GF-D8 (cell line): ENCODE measurements around the gene MRAS.

ENCODE experiments used
- DNase-seq: peaks from one replicate; lab custom pipeline; 2025; lab: John Stamatoyannopoulos, UW

MRAS gene

DNA sequence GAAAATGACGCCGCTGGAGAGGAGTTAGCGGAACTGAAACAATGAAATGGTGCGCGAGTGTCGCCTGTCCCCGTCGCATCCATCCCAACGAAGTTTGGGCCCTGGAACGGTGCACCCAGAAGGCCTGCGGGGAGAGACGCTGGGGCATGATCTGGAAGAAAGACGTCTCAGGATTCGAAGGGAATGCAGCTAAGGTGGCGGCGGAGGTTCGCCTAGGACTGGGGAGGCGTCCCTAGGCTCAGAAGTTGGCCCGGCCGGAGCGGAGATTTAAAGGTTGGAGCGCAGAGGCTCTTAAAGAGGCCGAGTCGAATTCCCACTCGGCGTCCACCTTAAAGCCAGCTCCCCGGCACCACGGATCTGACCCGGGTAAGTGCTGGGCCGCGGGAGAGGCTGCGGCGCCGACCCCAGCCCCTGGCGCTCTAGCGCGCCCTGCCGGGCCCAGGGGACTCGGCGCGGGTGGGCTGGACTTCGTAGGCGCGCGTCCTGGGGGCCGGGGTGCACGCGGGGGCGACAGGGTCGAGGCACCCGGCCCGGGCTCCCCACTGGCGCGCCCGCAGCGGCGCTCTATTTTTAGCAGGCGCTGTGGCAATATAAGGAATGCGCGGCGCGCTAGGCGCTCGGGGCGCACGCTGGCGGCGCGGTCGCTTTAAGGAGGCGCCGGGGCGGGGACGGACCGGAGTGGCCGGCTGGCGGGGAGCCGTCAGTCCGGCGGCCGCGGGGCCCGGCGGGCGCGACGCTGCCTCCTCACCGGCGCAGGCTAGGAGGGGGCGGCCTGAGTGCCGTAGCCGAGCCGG is at the start of gene MRAS:
TSS of gene MRAS (plus strand) at position 620 of the 794 bp plus-strand sequence. CDS start 24,305 bp downstream, outside the sequence.
- no peak for DNase-seq

DNA sequence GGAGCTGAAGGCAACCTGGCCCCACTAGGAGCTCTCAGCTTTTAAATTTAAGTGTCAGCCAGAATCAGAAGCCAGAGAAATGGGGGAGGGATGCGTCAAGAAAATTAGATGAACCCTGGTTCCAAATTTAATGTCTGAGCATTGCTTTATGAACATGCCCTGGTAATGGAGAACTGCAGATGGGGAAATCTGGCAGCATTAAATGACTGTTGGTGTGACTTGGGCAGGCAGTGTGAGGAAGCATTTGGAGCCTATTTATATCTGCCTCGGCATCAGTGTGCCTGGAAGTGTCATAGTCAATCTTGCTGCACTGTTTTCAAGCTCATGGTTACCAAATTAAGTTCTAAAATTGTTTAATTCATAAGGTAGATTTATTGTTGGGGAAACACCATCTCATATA is 47.7 kb upstream of the MRAS start:
- DNase-seq: no peak

DNA sequence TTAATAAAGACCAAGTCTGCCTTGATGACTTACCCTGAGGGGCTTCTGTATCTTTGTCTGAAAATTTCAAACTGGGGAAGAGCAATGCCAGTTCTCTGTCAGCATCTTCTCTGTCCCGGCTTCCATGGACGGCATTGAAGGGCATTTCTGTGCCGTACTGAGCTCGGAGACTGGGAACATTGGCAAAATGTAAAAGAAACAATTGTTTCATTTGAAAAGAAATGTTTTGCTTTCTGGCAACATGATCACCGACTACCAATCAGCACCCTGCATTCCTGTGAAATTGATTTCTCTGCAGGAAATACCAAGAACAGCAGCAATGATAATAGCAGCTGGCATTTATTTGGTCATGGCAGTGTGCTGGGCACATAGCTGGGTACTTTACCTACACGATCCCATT is 44.9 kb upstream of the MRAS start:
- DNase-seq: no peak

DNA sequence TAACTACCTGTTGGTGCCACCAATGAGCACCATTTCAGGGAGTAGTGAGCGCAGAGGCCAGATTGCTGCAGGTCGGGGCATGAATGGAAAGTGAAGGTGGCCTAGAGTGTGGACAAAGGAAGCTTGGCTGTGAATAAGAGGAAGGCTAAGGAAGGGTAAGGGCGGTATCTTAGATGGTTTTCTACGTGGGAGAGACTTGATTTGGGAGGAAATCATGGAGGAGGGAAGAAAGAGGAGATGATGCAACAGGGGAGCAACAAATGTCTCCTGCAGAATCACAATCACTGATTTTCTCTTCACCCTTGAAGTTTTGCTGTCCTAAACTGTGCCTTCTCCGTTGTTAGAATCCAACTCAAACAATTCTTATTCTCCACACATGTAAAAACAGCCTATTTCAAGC is 40.5 kb upstream of the MRAS start:
- no peak for DNase-seq

DNA sequence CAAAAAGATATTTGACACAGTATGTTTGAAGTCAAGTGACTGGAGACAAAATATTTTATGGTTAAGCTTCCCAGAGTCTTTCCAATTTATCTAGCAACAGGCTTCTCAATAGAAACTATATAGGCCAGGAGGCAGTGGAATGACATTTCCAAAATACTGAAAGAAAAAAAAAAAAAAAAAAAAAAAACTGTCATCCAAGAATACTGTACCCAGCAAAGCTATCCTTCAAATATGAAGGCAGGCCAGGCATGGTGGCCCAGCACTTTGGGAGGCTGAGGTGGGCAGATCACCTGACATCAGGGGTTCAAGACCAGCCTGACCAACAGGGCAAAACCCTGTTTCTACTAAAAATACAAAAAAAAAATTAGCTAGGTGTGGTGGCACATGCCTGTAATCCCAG is 39.6 kb upstream of the MRAS start:
- no peak for DNase-seq

DNA sequence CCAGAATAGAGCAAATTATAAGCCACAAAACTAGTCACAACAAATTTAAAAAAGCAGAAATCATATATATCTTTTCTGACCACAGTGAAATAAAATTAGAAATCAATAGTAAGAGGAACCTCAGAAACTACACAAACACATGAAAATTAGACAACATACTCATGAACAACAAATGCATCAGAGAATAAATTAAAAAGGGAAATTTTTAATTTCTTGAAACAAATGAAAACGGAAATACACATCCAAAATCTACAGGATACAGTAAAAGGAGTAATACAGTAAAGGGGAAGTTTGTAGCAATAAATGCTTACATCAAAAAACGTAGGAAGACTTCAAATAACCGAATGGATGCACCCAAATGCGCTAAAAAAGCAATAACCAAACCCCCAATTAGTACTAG is 37.9 kb upstream of the MRAS start:
- no peak for DNase-seq

DNA sequence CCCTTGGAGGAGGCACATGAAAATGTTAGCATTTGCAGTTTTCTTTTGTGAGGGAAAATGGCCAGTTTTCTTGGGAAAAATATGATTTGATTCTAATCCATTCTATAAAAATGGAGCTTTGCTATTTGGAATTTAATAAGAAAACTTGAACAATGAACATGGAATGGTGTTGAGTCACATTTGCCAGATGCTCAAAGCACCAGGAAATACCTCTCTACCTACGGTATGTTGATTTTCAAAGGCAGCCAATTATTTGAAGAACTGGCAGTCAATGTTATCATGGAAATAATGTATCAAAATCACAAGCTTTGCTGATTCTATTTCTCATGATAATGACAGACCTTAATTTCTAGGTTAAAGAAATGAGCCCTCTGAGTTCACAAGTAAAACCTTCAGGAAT is 33.6 kb upstream of the MRAS start:
- no peak for DNase-seq

DNA sequence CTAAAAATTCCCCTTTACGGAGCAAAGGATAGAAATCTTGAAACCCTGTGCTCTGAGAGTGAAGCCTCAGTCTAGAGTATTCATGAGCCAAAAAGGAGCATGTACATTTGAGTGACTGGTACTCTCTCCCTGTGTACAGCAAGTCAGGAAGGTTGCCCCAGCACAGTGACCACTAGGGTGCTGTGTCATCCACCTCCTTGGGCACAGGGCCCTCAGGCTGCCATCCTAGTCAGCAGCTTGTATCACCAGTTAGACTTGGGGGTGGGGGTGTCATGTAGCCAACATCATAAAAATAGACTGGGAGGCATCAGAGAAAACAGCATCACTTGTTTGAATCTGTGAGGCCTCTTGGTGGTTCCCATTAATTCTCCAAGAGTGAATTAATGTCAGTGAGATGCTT is 30.7 kb upstream of the MRAS start:
- DNase-seq: no peak

DNA sequence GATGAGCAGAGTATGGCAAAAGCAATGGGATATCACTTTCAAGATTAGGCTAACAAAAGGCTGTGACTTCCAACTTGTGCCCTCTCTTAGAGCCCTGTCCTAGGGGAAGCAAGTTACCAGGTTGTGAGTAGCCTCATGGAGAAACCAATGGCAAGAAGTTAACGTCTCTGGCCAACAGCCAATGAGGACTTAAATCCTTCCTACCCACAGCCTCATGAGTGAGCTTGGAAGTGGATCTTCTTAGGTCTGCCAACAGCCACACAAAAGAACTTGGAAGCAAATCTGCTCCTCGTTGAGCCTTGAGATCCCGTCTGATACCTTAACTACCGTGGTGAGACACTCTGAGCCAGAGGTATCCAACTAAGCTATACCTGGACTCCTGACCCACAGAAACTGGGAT is 24.4 kb upstream of the MRAS start:
- DNase-seq: no peak

DNA sequence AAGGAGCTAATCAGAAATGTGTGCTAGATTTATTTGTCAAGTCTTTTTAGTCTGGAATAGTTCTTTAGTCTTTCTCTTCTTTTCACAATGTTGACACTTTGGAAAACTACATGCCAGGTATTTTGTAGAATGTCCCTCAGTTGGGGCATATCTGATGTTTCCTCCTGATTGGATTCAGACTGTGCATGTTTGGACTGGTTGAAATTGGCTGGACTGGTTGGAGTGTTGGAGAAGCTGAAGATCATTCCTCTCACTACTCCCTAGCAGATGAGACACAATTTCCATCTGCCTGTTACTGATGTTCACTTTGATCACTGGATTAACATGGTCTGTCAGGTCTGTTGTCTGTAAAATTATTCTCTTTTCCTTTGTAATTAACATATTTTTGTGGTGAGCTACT is 22.4 kb upstream of the MRAS start:
- DNase-seq: no peak

DNA sequence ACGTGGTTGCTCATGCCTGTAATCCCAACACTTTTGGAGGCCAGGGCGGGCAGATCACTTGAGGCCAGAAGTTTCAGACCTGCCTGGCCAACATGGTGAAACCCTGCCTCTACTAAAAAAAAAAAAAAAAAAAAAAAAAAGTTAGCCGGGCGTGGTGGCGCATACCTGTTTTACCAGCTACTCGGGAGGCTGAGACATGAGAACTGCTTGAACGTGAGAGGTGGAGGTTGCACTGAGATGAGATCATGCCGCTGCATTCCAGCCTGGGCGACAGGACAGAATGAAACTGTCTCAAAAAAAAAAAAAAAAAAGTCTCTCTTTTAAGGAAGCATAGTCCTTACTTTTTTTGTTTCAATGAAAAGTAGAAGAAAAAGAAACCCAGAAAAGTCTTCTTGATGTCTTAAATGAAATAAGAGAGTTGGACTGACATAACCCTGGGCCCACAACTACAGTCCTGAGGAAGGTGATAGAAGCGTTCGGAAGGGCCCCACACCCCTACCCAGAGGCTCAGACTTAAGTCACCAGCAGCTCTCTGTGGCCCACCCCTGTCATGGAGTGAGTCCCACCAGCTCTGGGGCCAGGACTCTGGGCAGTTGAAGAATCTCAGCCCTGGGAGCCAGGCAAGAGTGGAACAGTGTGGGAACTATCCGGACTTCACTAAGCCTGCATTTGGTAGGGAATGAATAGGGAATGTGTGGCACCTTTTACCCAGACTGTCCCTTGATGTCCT is 21.3 kb upstream of the MRAS start:
- DNase-seq: no peak

DNA sequence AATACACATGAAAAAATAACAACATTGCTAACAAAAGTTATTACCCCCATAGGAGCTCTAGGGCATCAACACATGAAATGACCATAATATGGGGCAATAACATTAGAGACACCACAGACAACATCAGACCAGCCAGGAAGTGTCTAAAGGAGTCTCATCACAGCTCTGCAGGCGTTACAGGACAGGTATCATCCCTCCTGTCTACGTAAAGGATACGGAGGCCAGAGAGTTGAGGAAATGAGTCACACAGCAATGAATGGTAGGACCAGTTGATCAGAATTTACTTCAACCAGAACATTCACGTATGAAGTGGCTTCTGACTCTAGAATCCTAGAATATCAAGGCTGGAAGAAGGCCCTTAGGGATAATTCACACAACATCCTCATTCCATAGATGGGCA is 20.5 kb upstream of the MRAS start:
- no peak for DNase-seq

DNA sequence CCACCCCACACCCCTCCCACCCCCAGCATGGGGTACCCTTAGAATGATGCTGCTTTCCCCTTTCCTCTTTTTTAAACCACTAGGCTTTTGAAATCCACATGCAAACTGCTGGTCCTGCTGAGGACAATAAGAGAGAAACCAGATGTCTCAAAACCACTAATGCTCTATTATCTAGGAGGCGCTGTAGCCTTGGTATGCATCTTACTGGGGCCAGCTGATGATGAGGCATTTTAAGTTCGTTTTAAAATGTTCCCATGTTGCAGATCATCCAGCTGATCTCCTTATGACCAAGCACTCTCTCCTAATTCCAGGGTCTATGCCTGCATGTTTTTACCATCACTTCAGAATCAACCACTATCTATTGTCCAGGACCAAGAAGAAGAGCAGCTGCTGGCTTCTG is 20.0 kb upstream of the MRAS start:
- DNase-seq: no peak

DNA sequence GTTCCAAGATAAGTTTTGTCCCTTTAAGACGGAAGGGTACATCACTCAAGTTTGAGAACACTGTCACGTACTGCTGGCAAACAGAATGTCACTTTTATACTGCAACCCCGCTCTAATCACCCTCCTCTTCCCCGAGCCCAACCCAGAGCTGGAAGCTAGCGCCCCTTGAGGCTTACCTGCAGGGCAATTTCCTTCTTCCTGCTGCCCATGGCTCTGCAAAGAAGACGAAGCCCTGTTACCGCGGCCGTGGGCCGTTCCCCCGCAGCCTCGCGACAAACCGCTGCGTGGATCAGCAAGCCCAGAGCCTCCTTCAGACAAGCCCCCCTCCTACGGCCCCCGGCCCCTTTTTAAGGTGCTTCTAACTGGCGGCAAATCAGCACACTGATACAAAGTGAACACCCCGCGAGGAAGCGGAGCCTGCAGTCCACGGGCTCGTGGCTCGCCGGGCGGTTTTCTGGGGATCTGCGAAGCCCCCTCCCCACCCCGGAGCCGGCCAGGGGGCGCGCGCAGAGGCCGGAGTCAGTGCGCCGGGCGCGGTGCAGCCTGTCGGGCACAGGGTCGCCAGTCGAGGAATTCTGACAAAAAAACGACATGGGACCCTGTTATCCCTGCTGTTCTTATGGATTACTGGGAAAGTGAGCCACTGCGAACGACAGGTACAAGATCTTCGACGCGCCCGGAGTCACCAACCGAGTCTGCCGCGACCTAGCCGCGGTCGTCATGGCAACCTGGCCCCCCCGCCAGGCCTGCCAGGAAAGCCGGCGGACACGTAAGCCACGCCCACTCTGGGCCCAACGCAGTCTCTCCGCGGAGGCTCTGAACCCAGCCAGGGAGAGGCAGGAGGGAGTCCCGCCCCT is 19.0 kb upstream of the MRAS start, which contains the start of gene NME9:
TSS of gene NME9 (minus strand) at position 725 of the 857 bp plus-strand sequence. CDS start at position 209, 516 bp downstream.
- DNase-seq: no peak

DNA sequence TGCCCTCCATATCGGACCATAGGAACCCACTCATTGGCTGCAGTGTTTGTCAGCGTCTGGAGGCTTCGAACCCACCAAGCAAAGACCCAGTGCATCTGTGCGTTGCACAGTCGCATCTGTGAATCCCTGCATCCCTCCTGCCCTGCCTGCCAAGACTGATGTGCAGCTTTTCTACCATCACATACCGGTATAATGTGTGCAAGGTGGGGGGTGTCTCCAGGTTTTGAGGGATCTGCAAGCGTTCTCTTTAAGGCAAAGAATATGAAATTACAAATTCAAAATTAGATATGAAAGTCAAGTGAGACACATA is 18.4 kb upstream of the MRAS start:
- DNase-seq: no peak

DNA sequence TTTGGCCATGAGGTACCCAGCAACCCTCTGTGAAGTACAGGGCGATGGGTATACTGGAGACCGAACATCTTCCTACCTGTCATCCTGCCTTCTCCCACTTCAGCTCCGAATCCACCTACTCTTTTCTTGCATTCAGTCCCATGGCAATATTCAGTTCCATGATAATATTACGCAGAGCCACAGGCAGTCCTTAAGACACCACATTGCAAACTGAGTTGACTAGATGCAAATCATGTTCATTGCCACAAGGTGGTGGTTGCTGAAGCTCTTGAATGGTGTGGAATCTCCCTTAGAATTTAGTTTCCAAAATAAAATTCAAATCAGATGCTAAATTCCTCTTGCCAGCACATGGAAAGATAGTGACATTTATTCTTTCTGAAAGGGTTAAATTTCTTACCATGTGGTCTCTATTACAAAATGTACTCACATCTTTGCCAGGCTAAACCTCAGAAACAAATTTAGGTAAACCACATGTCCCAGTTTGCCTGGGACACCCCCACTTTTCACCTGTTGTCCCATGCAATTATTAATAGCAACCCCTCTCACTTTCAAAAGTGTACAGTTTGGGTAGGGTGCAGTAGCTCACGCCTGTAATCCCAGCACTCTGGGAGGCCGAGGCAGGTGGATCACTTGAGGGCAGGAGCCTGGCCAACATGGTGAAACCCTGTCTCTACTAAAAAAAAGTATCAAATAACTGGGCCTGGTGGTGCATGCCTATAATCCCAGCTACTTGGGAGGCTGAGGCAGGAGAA is 17.1 kb upstream of the MRAS start:
- DNase-seq: no peak

DNA sequence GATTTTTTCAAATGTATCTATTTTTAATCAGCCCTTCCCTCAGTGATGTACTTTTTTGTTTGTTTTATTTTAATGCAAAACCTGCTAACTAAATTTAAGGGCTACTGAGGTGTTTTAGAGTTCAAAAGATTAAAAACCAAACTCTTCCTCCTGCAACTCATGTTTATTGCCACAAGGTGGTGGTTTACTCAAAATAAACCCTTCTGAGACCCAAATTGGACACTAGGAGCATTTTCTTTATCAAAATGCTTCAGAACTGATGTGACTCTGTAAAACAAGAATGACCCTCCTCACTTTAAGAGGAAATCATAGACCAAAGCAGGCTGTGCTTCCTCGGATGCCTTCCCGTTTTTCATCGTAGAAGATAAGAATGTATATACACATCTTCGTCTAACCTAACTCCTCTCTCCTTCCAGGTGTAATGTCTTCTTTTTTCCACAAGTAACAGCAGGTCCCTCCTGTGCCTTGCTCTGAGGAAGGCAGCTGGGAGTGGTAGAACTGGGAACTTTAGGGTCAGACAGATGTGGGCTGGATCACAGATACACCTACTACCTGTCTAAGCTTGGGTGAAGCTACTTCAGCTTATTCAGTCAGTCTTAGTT is 15.8 kb upstream of the MRAS start:
- no peak for DNase-seq

DNA sequence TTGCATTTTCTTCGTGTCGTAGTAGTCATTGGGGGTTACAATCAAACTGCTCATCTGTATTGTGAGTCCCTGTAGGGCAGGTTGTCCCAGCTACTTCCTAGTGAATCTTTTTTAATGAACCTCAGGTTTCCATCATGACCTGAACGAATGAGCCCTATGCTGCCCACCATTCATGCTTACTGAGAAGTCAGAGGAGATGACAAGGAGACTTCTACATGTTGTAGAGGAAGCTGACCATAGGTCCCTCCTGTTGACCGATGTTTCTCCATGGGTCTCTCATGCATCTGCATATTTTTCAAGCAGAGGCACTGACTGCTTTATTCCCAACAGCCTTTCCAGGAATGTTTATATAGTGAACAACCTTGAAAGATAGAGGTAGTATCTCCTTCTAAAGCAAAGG is 13.8 kb upstream of the MRAS start:
- DNase-seq: no peak

DNA sequence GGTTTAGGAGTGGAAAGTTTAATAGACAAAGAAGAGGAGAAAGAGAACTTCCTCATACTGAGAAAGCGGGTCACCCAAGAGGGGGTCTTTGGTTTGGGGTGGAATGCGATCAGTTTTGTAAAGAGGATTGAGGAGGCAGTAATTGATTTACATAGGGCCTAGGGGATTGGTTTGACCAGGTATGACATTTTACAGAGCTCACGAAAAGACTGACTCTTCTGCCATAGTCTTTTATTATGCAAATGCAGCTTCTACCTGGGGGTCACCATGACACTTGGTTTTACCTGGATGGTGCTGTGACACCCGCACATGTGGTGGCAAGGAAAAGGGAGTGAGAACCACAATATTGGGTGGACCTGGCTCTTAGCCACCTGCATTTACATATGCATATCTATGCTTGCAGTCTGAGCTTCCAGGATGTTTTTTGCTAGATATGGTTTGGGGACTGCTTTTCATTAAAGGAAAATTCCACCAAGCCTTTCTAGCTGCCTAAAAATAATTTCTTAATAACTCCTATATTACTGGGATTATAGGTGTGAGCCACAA is 11.9 kb upstream of the MRAS start:
- no peak for DNase-seq

DNA sequence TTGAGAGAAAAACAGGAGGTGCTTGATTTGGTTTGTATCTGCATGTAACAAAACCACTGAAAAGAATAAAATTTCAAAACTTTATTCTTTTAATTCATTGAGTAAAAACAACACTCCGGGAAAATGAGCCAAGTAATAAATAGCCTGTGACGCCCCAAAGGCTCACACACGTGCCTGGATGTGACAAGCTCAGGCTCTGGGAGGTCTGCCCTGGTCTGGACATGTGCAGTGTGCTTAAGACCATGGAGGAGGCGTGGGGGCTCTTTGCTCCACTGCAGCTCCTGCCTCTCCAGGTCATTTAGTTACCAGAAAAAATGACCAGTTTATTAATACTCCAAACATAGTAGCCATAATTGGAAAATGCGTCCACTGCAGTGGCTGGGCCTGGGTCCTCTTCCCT is 10.1 kb upstream of the MRAS start:
- DNase-seq: no peak

DNA sequence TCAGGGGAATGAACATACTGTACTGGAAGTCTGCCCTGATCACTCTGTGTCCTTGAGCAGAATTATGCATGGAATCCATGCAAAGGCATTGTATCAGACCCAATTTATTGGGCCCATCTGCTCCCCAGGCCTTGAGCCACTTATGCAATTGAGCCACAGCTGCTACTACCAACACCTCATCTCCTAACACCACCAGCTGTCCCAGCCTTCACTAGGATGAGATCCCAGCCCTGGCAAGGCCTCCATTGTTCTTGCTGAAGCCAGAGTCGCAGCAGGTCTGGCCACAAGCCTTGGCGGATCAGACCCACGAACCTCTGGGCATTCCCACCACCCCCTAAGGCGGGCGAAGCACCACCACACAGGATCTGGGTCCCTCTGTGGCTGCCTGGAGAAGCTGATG is 9.6 kb upstream of the MRAS start:
- DNase-seq: no peak
